Ascending aorta (tissue), 2 donors: Measurements from ENCODE around the gene BCR. TPM values are rescaled to one million over a fixed set of nuclear protein-coding genes. Genes with fewer than 3 reads are reported as not detected.

Experiments used
- DNase-seq, 2 donors: peaks; one replicate each; pipeline ENCODE4 v3.0.0-alpha.2; 2019; ENCODE audit warnings: low spot score in 2 of 2
- H3K27ac ChIP-seq, 2 donors: fragments of 200-600 bp; sonication (generic); one replicate each; pipeline ENCODE4 v1.5.1; 2016 to 2017; ENCODE audit warnings: mild to moderate bottlenecking in 1 of 2
- H3K27me3 ChIP-seq: fragments of 200-600 bp; sonication (generic); one replicate; pipeline ENCODE4 v1.5.1; 2017
- H3K36me3 ChIP-seq, 2 donors: fragments of 200-600 bp; sonication (generic); one replicate each; pipeline ENCODE4 v1.5.1; 2016
- H3K4me1 ChIP-seq, 2 donors: fragments of 200-600 bp; sonication (generic); one replicate each; pipeline ENCODE4 v1.5.1; 2016 to 2017; ENCODE audit warnings: mild to moderate bottlenecking in 1 of 2
- H3K4me3 ChIP-seq, 2 donors: fragments of 200-600 bp; sonication (generic); one replicate each; pipeline ENCODE4 v1.5.1; 2016 to 2017; ENCODE audit warnings: mild to moderate bottlenecking in 1 of 2
- H3K9me3 ChIP-seq, 2 donors: fragments of 200-600 bp; sonication (generic); one replicate each; pipeline ENCODE4 v1.5.1; 2016
- intact Hi-C: fragments of 100-400 bp; cut with DNase I; formaldehyde crosslinking; loops from one replicate; pipeline ENCODE4 v1.15.1; 2023
- total RNA-seq: library from RNA; depleted of rRNA; stranded (reverse); fragments of >200 nt; gene quantifications from one replicate; pipeline ENCODE4 v1.1.0, GENCODE V29; 2016
- TF ChIP-seq, protein P1 (sequence below), 3 experiments: fragments of 200-600 bp in 2 of 3; fragments of 450-650 bp in 1 of 3; sonication (generic) in 2 of 3; IDR thresholded peaks; one replicate each; pipeline ENCODE4 v1.5.1; 2016 to 2019; ENCODE audit warnings: antibody characterized with exemption in 3 of 3, mild to moderate bottlenecking in 1 of 3, moderate library complexity in 1 of 3

BCR gene
- total RNA-seq, 1 donor from 2014 or later, result 216 TPM

DNA sequence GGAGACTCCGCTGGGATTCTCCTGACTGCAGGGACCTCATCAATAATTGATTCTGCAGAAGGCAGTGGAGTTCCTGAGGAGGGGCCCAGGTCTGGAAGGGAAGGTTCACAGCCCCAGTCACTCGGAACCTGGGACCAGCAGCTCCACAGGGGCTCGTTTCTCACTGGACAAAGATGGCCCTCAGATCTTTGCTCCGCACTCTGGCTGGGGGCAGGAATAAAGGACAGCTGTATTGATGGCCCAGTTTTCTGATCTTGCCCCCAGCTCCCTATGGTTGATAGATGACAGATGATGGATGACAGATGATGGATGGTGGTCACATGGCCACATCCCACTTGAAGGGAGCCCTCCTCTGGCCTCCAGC is 11.3 kb upstream of the BCR start:
- Histone ChIP-seq H3K27me3 (no peaks in the 10 kb centered on the region), H3K9me3 (no peaks in the 10 kb centered on the region), H3K36me3 (no peaks in the 10 kb centered on the region), H3K4me3 (no peak overlapping the region), H3K4me1 (peaks cover 0 to 2% of the 10 kb centered on the region in 2 donors), H3K27ac (no peak overlapping the region)
- TF ChIP-seq, protein P1, sequence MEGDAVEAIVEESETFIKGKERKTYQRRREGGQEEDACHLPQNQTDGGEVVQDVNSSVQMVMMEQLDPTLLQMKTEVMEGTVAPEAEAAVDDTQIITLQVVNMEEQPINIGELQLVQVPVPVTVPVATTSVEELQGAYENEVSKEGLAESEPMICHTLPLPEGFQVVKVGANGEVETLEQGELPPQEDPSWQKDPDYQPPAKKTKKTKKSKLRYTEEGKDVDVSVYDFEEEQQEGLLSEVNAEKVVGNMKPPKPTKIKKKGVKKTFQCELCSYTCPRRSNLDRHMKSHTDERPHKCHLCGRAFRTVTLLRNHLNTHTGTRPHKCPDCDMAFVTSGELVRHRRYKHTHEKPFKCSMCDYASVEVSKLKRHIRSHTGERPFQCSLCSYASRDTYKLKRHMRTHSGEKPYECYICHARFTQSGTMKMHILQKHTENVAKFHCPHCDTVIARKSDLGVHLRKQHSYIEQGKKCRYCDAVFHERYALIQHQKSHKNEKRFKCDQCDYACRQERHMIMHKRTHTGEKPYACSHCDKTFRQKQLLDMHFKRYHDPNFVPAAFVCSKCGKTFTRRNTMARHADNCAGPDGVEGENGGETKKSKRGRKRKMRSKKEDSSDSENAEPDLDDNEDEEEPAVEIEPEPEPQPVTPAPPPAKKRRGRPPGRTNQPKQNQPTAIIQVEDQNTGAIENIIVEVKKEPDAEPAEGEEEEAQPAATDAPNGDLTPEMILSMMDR (IDR thresholded peaks at IDR 0.05), result no peak
- intact Hi-C loops, result no loop called here
- DNase-seq, result no peak

DNA sequence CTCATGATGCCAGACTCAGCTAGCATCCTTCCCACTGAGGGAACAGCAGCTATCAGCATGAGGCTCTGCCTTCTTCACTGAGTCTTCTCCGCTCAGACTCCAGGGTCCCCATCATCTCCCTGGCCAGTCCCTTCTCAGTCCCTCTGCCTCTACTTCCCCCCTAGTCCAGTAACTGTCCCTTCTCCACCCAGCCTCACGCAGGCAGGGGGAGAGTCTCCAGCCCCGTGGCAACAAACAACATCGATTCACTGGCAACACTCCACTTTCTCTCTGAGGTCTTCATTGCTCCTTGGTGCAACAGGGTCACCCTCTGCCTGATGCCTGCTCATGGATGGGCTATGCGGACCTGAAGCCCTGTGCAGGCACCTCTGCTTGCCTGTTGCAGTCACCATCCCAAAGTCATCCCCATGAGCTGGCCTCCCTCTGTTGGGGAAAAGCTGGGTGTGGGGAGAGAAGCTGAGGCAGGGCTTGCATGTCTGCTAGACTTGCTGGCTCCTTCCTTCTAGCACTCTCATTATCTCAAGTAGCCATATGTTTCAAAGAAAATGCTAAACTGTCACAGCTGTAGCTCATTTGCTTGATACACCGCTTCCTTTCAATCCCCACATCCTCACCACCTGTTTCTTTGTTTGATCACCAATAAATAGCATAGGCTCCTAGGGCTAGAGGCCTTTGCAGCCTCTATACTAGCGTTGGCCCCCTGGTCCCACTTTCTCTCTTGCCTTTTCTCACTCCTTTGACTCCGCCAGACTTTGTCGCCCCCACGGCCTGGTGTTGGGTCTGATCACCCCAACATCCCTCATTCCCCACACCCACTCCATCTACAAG is 4.3 kb upstream of the BCR start:
- no peaks in the 10 kb centered on the region for H3K27me3 ChIP-seq
- DNase-seq, result no peak
- TF ChIP-seq, protein P1 (IDR thresholded peaks at IDR 0.05), result no peak
- intact Hi-C loops, result loop anchor here (10.0 kb wide), 1 partner anchor 349 kb away; no protein-coding TSS in a partner anchor
- H3K9me3 ChIP-seq, result no peaks in the 10 kb centered on the region
- H3K4me3 ChIP-seq, result no peak overlapping the region
- H3K4me1 ChIP-seq, result peaks cover 11 to 21% of the 10 kb centered on the region in 2 donors
- H3K36me3 ChIP-seq, result no peaks in the 10 kb centered on the region
- no peak overlapping the region for H3K27ac ChIP-seq

DNA sequence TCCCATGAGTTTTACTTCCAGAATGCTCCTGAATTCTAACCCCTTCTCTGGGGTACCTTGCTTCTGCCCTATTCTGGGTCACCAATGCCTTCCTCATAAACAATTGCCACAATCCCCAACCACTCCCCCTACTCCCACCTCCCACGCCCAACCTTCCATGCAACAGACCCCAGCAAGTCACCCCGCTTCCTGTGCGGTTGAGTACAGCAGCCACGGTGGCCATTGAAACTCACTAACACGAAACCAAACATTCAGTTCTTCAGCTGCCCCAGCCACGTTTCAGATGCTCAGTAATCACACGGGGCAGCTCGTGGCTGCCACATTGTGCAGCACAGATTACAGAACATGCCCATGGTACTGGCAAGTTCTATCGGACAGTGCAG is 3.7 kb upstream of the BCR start:
- TF ChIP-seq, protein P1 (IDR thresholded peaks at IDR 0.05), result no peak
- no peak overlapping the region for H3K4me3 ChIP-seq
- H3K27me3 ChIP-seq, result no peaks in the 10 kb centered on the region
- no peak overlapping the region for H3K27ac ChIP-seq
- intact Hi-C loops, result loop anchor here (10.0 kb wide), 1 partner anchor 348 kb away; no protein-coding TSS in a partner anchor
- H3K36me3 ChIP-seq, result peaks cover 0 to 4% of the 10 kb centered on the region in 2 donors
- no peak for DNase-seq
- no peaks in the 10 kb centered on the region for H3K9me3 ChIP-seq
- H3K4me1 ChIP-seq, result peaks cover 11 to 21% of the 10 kb centered on the region in 2 donors

DNA sequence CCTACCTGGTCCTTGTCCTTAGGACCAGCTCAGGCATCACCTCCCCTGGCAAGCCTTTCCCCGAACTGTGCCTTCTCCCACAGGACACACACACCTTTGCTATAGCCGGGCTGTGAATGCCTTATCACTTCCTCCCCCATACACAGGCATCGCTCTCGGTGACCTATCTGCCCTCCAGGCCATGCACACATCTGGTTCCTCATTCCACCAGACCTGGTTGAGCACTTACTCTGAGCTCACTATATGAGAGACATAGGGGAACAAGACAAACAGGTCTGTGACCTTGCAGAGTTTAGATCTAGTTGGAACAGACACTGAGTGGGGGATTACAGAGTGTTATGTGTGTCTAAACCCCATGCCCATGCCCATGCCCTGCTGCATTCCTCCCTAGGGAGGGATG is 3.1 kb upstream of the BCR start:
- no peaks in the 10 kb centered on the region for H3K27me3 ChIP-seq
- TF ChIP-seq, protein P1 (IDR thresholded peaks at IDR 0.05), result no peak
- no peaks in the 10 kb centered on the region for H3K9me3 ChIP-seq
- no peak overlapping the region for H3K27ac ChIP-seq
- no peak for DNase-seq
- peaks cover 0 to 10% of the 10 kb centered on the region in 2 donors for H3K36me3 ChIP-seq
- peaks cover 11 to 26% of the 10 kb centered on the region in 2 donors for H3K4me1 ChIP-seq
- no peak overlapping the region for H3K4me3 ChIP-seq
- intact Hi-C loops, result loop anchor here (10.0 kb wide), 1 partner anchor 348 kb away; no protein-coding TSS in a partner anchor

DNA sequence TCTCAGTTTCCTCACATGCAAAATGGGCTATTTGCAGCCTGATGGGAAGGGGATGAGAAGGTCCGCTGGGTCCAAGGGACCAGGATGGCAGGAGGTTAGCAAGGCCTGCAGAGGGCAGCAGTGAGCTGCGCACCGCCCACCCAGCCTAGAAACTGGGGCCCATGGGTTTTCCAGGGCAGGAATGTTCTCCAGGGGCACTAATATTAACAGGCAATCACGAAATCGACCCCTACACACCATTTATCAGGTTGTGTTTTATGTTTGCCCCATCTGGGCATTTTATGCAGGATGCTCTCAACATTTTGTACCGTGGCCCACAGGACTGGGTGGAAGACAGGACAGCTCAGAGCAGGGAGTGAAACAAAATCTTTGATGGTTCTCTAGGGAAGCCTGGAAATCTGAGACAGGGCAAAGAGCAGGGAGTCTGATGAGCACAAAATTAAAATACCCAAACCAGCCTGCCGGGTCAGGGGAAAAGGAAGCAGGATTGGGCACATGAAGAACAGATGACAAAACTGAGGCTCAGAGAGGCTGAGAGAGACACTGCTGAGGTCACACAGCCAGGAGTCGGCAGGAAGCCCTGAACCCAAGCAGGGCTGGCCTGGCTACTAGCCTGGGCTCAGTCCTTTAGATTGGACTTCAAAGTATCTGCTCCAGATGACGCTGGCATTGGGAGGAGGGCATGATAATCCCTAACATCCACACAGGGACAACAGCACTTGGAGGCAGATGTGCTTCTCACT is 1.6 kb upstream of the BCR start:
- H3K27me3 ChIP-seq, result no peaks in the 10 kb centered on the region
- H3K36me3 ChIP-seq, result peaks cover 0 to 10% of the 10 kb centered on the region in 2 donors
- intact Hi-C loops, result loop anchor here (1.0 to 10.0 kb wide), 4 partner anchors 79 to 346 kb away; no protein-coding TSS in a partner anchor
- peak overlapping the region; percentile 77 to 90 for H3K27ac ChIP-seq
- DNase-seq, result peak in 1 of 2 donors; percentile 84
- TF ChIP-seq, protein P1 (IDR thresholded peaks at IDR 0.05), result peak; percentile 96 to 97 (median 97)
- peaks cover 14 to 28% of the 10 kb centered on the region in 2 donors for H3K4me1 ChIP-seq
- peak overlapping the region in 1 of 2 donors; percentile 95 for H3K4me3 ChIP-seq
- H3K9me3 ChIP-seq, result no peaks in the 10 kb centered on the region
